D721Med (cell line): ENCODE results near the gene SLC48A1.

Source experiments
- DNase-seq: peaks from one replicate; pipeline ENCODE4 v3.0.0; 2011; ENCODE audit warnings: low spot score; ENCODE audit not compliant: insufficient read length
- FAIRE-seq: peaks from 2 replicates; lab custom pipeline; 2011; peaks lifted over from hg19 to GRCh38; lab: Jason Lieb, UNC
- CTCF ChIP-seq: IDR thresholded peaks from 2 replicates; pipeline ENCODE4 v1.5.1; 2012; ENCODE audit warnings: mild to moderate bottlenecking, control low read depth; ENCODE audit not compliant: insufficient read depth; ENCODE audit errors: missing control alignments

Gene SLC48A1

DNA sequence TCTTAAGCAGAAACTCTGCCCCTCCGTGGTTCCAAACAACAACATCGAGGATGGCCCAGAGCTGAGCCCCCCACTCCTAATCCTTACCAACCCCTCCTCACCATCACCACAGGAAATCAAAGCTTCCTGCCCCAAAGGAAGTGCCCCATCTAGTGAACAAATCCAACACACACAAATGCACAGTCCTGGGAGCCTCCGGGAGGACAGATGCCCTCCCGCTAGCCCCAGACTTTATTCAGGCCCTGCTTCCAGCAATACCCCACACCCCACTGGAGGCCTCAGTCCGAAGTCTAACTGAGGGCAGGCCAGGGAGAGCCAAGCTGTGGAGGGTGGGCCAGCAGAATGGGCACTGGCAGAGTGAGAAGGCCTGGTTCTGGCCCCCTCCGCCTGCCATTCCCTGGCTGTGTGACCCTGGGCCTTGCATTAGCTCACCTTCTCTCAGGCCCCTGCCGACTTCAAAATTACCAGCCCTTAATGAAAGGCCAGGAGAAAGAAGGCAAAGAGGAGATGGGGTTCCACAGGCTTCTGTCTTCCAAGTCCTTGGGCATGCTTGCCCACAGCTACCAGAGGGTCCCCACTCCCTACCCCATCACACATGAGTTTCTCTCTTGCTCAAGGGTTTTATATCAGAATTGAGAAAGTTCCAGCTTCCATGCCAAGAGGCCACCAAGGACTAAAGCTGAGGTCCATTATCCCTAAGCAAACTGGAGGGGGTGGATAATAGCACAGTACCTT lies 44.4 kb downstream of the SLC48A1 start:
- TF ChIP-seq CTCF: no peak
- FAIRE-seq (no peak), DNase-seq (no peak)

DNA sequence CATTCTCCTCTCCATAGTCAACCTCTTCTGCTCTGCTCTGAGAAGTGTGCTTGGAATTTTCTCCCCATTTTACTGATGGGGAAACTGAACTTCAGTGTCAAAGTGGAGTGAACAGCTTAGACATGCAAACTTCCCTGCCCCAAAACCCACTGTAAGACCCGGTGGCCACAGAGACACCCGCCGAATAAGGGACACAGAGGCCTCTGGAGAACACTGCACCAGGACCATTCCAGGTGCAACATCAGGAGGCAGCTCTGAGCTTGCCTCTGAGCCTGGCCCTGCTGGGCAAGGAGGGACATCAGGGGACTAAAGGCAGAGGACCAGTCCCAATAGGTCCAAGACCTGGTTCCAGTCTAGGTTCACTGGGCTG lies 45.0 kb downstream of the SLC48A1 start:
- FAIRE-seq: no peak

DNA sequence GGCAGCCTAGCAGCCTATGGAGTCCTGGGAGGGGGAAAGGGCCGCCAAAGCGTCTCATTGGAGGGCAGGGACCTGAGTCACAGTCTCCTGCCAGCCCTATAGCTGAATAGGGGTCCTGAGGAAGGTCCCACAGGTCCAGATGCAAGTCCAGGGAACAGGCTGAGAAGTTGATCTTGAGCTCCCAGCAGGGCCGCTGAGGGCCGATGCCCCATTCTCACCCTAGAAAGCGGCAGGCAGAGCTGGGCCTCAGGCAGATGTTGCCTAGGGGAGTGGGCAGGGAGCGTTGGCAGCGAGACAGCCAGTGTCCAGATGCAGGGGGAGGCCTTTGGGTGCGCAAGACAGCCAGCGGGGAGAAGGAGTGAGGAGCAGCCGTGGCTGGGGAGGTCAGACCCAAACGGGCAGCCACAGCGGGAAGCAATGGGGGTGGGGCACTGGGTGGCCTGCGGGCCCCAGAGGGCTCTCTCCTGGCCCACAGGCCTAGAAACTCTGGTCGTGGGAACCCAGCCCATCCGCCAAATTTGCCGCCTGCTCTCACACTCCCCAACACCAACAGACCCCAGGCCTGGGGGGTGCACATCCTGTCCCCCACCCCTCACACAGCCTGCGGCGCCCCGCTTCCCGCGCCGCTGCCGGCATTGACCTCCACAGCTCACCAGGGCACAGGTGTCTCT lies 45.6 kb downstream of the SLC48A1 start:
- no peak for TF ChIP-seq CTCF
- DNase-seq (no peak), FAIRE-seq (no peak)

More for the DNA sequence above, 45.0 kb downstream of the SLC48A1 start:
- no peak for TF ChIP-seq CTCF
- no peak for DNase-seq

DNA sequence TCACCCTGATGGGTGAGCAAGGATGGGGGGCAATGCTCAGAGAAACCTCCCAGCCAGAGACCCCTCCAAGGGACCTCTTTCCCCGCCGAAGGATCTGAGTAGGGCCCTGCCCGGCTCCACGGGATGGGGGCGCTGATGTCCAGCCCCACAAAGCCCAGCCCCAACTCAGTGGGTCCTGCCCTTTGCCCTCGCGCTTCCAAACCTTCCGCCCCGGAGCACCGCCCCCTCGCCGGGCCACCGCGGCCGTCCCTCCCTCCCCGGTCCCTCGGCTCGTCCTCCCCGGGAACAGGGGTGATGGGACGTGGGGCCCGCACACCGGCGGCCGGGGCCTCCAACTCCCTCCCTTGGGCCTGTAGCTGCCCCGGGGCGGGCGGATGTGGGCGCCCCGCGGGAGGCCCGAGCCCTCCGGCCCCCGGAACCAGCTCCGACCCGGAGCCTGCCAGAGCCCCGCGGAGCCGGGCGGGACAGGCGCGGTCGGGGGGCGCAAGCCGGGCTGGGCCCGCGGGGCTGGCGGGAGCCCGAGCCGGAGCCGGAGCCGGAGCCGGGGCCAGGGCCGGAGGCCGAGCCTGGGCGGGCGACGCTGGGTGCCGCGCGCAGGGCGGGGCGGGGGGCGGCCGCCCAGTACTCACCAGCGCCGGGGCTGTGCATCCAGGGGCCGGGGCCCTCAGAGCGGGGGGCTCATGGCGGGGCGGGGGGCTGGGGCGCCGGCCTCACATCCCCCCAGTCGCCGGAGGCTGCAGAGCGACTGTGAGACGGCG lies 46.3 kb downstream of the SLC48A1 start:
- DNase-seq: no peak
- FAIRE-seq: no peak

DNA sequence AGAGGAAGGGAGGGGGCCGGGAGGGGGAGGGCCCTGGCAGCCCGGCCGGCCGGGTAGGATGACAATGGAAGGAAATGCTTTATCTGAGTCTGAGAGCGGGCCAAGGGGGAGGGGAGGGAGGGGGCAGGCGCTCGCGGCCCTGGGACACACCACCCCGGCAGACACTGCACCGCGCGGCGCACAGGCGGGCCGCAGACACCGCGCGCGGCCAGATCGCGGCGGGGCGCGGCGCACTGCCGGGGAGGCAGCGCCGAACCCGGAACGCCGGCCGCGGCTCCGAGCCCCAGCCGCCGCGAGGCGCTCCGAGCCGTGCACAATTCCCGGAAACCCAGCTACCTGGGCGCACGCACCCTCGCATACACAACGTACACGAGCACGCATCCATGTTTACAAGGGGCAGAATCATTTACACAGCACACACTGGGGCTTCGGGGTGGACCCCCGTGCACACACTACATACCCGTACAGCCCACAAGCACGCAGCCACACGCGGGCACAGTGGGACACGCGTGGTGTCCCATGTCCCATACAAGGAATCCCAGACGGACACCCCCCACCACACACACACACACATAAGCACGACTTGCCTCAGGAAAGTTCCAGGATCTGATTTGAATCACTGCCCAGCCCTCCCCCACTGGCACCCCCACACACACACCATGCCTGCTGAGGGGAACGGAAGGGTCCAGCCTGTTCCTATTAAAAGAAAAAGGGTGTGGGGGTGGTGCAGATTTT lies 47.0 kb downstream of the SLC48A1 start, which contains the start of gene HDAC7:
TSS of gene HDAC7 (minus strand) at position 8 of the 735 bp plus-strand sequence. CDS start 118 bp downstream, outside the sequence.
- no peak for FAIRE-seq
- DNase-seq: peak; percentile 74
- no peak for TF ChIP-seq CTCF

More for the DNA sequence above, 46.3 kb downstream of the SLC48A1 start:
- TF ChIP-seq CTCF: peak; percentile 14

- no peak for DNase-seq
- no peak for FAIRE-seq
- TF ChIP-seq CTCF: no peak
Measured at GRCh38 chr12:47820631-47821345, 47.8 kb downstream of the SLC48A1 start.
